CD4-positive, alpha-beta T cell treated with Interferon alpha-2 for 1 hour (primary cell): ENCODE results near the gene CDKAL1.

Source experiments
- DNase-seq, 2 donors: peaks; one replicate each; pipeline ENCODE4 v3.0.0-alpha.2; 2020 to 2022

Gene CDKAL1

GRCh38 chr6:20996099-20996498 lies 461.8 kb downstream of the CDKAL1 start:
- no peak for DNase-seq

DNA sequence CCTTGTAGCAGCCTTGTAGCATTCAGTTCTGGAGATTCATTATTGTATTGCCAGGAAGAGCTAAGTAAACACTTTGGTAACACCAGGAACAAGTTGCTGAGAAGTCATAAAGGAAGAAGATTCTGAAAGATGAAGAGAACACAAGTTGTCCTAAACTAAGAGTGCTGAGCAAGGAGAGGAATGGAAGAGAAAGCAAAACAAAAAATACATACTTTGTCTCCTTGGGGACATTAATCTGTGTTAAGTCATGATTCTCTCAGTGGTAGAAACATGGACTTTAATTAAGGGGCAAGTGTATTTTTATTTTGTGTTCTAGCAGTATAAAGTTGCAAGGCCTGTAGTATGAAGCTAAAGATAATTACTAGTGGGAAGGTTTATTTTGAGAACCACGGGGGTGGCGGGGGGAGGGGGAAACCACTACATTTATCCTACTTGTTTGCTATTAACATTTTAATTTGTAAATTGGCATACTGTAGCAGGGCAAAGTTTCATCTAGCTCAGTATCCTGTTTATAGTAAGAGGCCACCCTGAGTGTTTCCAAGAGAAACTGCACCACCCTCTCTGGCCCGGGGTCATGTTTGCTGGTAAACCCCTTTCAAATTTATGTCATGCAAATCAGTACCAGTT lies 463.0 kb downstream of the CDKAL1 start:
- DNase-seq = no peak

DNA sequence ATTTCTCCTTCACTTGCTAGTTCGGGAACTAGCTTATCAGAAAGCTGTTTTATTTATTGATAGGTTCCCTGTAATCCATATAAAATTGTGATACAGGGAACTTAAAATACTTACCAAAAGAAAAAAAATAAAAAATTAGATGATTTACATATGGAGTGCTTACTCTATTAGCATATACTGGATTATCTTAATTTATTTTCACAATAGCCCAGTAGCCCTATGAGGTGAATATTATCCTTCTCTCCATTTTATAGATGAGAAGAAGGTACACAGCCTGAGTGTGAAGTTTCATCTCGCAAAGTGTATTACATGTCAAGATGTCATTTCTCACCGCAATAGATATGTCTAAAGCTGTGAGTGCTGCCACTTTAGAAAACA lies 463.5 kb downstream of the CDKAL1 start:
- DNase-seq = no peak

DNA sequence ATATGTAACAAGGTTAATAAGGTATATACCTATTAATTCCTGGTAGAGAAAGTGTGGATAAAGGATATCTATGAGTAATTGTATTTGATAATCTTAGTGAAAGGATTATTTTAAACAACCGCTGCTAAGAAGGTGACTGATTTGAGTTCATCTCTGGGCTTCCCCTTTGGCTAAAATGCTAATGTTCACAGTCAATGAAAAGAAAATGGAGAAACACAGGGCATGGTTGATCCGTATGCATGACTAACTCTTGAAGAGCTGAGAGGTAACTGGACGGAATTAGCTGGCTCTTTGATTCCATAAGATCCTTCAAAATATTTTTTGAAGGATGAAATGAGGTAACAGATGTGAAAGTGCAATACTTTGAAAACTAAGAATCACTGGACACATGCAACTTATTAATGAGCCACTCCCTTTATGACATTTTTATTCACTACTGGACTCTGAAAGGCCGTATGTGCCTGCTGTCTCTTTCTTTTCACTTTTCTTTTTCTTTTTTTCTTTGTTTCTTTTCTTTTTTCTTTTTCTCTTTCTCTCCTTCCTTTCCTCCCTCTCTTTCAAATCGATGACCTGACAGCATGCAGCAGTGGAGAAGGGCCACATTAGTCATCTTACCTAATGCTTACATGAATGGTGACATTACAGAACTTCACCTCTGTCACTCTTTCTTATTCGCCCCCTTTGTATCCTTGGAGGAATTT lies 464.6 kb downstream of the CDKAL1 start:
- no peak for DNase-seq

DNA sequence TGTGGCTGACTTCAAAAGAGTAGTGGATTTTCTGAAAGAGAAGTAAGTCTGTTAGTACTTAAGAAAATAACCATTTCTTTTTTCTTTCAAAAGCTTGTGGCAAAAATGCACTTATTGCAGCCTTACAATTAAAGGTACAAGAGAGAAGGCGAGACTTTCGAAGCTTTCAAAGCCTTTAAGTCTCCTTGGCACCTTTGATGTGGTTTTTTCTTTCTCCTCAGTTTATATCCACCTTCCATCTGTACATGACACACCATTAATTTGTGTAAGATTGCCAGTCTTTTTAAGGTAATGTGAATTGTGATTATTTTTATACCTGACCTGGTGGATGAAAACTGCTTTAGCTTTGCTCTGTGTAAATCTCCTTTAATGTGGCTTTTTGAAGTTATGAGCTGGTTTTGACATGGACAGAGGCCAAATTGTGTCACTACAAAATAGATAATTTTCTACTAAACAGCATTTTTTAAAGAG lies 466.1 kb downstream of the CDKAL1 start:
- no peak for DNase-seq

DNA sequence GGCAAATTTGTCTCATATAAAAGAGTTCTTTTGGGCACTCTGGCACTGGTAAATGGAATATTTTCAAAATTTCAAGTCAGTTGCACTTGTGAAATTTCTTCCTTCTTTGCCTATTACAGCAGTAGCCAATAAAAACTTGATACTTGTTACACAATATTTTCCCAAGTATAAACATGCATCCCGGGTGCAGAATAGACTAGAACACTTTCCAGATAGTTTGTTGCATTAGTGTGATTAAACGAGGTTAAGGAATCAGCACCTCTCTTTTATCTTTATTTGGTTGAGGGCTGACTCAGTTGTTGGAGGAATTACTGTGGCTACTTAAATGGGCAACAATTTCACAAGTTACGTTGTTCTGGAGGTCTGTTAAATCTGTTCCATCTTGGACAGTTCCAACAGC lies 467.5 kb downstream of the CDKAL1 start:
- DNase-seq = no peak

- no peak for DNase-seq
Measured at GRCh38 chr6:21003780-21004541, 469.7 kb downstream of the CDKAL1 start.

GRCh38 chr6:21005816-21006570 lies 471.7 kb downstream of the CDKAL1 start:
- no peak for DNase-seq

GRCh38 chr6:21019614-21020013 lies 485.4 kb downstream of the CDKAL1 start:
- DNase-seq = no peak

DNA sequence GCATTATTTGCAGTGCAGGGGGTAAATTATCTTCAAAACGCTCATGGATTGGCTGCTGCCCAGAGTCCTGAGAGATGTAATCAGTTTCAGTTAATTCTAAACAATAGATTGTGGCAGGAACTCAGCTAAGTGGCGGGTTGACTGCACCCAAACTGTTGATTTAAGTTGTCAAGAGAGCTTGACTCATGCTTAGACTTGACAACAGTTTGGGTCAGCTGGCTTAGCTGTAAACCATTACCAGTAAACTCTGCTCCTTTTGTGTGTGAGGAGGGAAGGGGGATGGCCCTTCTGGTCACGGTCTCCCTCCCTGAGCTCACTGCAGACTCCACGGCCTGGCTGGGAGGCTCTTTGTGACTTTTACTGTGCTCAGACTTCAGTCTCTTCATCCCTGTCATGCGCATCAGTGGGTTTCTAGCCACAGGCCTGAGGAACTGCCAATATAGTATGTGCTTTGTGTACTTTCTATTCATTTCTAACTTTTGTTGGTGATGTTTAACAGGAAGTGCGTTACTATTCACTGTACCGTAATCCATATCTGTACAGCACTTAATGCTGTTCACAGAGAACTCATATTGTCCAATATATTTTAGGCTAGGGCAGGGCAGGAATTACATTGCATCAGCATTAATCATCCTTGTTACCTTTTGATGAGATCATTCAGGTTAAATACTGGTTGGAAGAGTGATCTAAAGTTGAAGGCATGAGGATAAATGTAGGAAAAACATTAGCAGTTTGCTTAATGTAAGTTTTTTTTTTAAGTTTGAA lies 488.3 kb downstream of the CDKAL1 start:
- DNase-seq = no peak

DNA sequence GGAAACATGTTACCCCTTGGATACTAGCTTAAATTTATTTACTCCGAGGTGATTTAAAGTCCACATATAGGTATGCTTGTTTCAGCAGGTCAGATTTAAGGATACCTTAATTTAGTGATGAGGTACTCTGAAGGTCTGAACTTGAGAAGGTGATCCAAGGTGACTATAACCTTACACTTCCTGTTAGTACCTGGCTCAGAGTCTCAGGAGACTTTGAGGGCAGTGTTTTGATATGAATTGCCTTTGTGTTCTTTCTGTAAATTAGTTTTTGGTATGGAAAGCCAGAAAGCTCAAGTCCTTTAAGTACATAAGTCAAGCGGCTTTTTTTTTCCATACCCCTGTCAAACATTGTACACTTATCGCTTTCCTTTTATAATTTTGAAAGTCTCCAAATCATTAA lies 489.0 kb downstream of the CDKAL1 start:
- no peak for DNase-seq

GRCh38 chr6:21024616-21025015 lies 490.4 kb downstream of the CDKAL1 start:
- DNase-seq = no peak

DNA sequence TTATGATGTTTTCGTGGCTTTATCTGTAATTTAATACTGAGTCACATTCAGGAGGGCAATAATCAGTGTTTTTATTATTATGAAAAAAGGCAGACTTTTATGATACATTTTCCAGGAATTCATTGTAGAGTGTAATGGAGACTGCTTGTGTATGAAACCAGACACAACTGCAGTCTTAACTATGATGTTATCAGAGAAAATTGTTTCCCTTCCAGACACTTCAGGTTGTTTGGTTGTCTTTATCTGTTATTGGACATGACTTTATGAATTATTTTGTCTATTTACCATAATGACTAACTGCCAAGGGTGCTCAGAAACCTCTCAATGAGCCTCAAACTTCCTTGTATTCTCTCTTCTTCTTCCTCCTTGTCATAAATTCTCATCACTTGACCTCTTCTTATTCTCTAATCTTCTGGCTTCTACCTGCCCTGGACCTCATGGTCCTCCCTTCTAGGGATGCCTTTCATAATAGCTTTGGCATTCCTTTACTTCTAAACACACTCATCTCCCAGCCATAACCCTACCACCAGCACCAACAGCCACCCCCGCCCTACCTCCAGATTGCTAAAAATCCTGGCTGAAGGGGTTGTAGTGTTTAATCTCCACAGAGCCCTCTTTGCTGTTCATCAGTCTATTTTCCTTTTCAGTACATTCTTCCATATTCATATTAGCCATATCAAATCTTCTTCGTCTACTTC lies 492.5 kb downstream of the CDKAL1 start:
- no peak for DNase-seq

DNA sequence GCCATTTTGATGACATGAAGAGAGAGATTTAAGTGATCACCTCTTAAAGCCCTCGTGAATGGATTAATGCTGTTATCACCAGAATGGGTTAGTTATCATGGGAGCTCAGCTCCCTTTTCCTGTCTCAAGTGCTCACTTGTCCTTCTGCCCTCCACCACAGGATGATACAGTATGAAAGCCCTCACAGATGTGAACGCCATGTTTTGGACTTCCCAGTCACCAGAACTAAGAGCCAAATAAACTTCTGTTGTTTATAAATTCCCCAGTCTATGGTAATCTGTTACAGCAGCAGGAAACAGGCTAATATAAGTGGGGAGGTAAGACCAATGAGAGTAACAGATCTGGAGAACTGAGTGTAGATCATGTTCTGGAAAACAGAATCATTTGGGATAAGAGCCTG lies 493.2 kb downstream of the CDKAL1 start:
- DNase-seq = no peak

GRCh38 chr6:21031182-21031581 lies 496.9 kb downstream of the CDKAL1 start:
- no peak for DNase-seq

DNA sequence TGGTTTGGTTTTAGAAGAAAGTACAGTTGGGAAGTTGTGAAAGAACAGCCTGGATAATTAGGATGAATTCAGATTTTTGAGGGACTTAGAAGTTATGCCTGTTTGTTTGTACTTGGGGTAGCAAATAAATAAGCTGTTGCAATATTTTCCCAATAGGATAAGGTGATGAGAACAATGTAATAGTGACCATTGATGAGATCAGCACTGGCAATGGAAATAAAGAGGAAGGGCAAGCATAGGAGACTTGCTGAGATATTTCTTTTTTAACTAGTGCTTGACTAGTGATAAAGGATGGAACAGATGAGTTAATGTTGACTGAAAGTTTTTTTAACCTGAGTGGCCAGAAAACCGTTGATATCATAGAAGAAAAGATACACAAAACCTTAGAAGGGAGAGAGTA lies 498.8 kb downstream of the CDKAL1 start:
- no peak for DNase-seq

DNA sequence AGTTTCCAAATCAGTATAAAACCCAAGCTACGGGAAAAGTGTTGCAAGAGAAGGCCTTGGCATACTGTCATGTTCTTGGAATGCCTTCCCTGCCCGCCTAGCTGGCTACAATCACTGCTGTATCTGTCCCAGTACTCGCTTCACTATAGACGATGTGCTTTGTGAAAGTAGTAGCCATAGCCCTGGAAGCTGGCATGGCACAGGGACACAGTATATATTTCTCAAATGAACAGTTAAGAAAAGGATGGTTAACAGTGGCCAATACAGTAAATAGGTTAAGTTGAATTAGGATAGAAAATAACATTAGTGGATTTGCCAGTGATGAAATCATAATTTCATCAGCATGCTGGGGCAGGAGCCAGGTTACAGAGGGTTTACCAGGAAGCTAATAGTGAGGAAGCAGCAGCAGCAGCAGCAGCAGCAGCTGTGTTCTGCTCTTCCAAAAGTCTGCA lies 499.3 kb downstream of the CDKAL1 start:
- no peak for DNase-seq

DNA sequence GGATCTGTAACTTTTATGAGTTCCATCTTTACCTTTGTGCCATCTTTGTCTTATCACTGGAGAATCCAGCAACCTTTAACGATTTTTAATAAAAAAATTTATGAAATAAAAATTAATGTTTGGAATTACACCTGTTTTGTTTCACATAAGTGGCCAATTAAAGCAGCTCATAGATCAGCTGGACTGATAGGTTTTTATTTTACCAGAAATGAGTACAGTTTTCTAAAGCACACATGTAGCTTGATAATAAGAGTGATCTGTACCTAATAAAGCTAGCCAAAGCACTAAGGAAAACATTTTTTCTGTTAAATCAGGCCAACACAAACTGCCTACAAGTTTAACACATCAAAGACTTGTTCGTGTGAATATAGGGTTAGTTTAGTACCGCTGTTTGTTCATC lies 500.1 kb downstream of the CDKAL1 start:
- DNase-seq = no peak

- DNase-seq = no peak
Measured at GRCh38 chr6:21037453-21037852, 503.2 kb downstream of the CDKAL1 start.

GRCh38 chr6:21039926-21040325 lies 505.7 kb downstream of the CDKAL1 start:
- DNase-seq = no peak

DNA sequence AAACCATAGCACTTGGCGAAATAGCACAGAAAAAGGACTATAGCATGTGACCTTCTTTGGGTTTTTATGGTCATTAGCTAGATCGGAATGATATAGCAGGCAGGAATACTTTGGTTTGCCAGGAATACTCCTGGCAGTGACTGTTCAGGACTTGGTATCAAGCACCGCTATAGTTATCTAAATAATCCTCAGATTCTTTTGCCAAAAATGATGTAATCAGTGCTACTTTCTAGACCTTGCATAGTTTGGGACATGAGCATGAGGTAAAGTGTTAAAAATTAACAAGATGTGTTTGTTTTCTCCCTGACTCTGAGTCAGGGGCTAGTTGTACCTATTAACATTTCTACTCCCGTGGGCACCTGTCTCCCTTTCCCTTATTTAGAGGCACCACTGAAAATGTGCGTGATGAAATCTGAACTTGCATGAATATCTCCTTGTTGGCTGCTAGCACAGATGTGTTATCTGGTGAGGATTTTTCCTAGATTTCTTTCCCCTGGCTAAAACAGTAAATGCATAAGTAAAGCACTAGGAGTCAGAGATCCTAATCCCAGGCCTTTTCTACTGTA lies 511.0 kb downstream of the CDKAL1 start:
- no peak for DNase-seq
